Uterus (tissue), 4 donors: Measurements from ENCODE around the gene C19orf38. TPM values are rescaled to one million over a fixed set of nuclear protein-coding genes. Genes with fewer than 3 reads are reported as not detected.

ENCODE experiments used
- DNase-seq, 2 donors: peaks; one replicate each; pipeline ENCODE4 v3.0.0-alpha.2; 2019 to 2020
- H3K27ac ChIP-seq, 2 donors: fragments of 200-600 bp; sonication (generic); 1 replicate in 1 of 2; 2 replicates in 1 of 2; pipeline ENCODE4 v1.5.1; 2016 to 2018
- H3K27me3 ChIP-seq, 2 donors: fragments of 200-600 bp; sonication (generic); one replicate each; pipeline ENCODE4 v1.5.1; 2018 to 2019; ENCODE audit warnings: control low read depth in 1 of 2
- H3K36me3 ChIP-seq, 2 donors: fragments of 200-600 bp; sonication (generic); one replicate each; pipeline ENCODE4 v1.5.1; 2019; ENCODE audit warnings: control low read depth in 1 of 2
- H3K4me1 ChIP-seq, 2 donors: fragments of 200-600 bp; sonication (generic); one replicate each; pipeline ENCODE4 v1.5.1; 2018 to 2019; ENCODE audit warnings: control low read depth in 1 of 2
- H3K4me3 ChIP-seq, 2 donors: fragments of 200-600 bp; sonication (generic); 1 replicate in 1 of 2; 2 replicates in 1 of 2; pipeline ENCODE4 v1.5.1; 2018 to 2019; ENCODE audit warnings: mild to moderate bottlenecking in 1 of 2
- H3K9me3 ChIP-seq, 2 donors: fragments of 200-600 bp; sonication (generic); one replicate each; pipeline ENCODE4 v1.5.1; 2019; ENCODE audit warnings: control low read depth in 1 of 2
- POLR2A ChIP-seq, 2 donors: fragments of 450-650 bp; IDR thresholded peaks; one replicate each; pipeline ENCODE4 v1.6.1; 2016; ENCODE audit warnings: antibody characterized with exemption in 2 of 2, mild to moderate bottlenecking in 1 of 2, moderate library complexity in 1 of 2
- intact Hi-C: fragments of 100-400 bp; cut with DNase I; formaldehyde crosslinking; loops from one replicate; pipeline ENCODE4 v1.15.1; 2023; ENCODE audit warnings: low total_unique reads
- total RNA-seq, 4 donors: library from RNA; depleted of rRNA in 3 of 4; stranded (reverse); fragments of >200 nt in 3 of 4; gene quantifications; one replicate each; pipeline versions ENCODE4 v1.1.0 to v1.2.4, GENCODE V29; 2014 to 2023
- TF ChIP-seq, protein P1 (sequence below), 4 experiments: fragments of 200-600 bp in 2 of 4; fragments of 450-650 bp in 2 of 4; sonication (generic) in 2 of 4; IDR thresholded peaks; one replicate each; pipeline ENCODE4 v1.5.1; 2016 to 2019; ENCODE audit warnings: antibody characterized with exemption in 4 of 4, mild to moderate bottlenecking in 2 of 4, moderate library complexity in 1 of 4
- donor health status: DM: yes; HTN: yes; CAD: no.

The C19orf38 gene
- total RNA-seq, 4 donors from 2014 or later, result 2.7 to 25.9 TPM; not detected in 2

DNA sequence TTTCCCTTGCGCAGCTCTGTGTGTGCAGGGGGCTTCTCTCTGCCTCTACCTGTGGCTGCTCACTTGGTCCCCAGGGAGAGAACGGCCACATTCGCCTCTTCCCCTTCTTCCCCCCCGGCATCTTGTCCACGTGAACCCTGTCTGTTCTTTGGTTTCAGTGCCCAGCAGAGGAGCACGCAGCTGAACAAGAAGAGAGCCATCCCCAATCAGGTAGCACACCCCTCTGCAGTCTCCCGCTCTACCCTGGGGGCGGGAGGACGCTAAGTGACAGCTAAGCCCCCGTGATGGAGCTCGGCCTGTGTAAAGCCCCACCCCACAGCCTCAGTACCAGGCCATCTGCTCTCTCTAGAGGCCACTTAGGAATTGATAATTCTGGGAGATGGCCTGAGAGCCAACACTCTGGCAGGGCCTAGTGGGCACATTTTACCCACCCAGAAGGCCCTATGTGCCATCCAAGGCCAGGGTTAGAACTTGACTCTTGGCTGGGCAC is 42.4 kb upstream of the C19orf38 start:
- no peaks in the 10 kb centered on the region for H3K36me3 ChIP-seq
- no peaks in the 10 kb centered on the region for H3K9me3 ChIP-seq
- intact Hi-C loops, result no loop called here

DNA sequence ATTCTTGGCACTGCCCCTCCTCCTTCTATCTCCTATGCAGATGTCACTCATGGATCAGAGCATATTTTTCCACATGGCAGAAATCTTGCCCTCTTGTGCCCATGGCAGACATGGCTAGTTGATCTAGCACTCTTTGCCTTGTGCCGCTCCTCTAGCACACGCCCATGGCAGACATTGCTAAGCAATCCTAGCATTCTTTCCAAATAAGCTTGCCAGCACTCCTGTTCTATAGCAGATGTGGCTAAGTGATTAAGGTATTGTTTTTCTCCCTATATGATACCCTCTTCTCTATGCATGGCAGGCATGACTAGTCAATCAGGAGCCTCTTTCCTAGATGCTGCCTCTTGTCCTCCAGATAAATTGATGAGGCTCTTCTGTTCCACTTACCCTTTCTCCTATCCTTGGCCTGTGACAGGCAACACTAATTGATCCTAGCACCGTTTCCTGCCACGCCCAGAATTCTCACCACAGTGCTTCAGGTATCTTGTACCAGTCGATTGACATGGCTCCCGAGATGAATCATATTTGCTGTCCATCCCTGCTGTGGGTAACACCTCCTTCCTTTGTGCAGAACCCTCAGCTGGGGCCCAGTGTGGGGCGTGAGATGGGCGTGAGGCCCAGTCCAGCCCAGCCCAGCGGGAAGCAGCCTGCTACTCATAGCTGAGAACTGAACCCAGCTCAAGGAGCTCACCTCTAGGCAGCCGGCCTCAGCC is 39.1 kb upstream of the C19orf38 start:
- no peak for DNase-seq
- TF ChIP-seq, protein P1, sequence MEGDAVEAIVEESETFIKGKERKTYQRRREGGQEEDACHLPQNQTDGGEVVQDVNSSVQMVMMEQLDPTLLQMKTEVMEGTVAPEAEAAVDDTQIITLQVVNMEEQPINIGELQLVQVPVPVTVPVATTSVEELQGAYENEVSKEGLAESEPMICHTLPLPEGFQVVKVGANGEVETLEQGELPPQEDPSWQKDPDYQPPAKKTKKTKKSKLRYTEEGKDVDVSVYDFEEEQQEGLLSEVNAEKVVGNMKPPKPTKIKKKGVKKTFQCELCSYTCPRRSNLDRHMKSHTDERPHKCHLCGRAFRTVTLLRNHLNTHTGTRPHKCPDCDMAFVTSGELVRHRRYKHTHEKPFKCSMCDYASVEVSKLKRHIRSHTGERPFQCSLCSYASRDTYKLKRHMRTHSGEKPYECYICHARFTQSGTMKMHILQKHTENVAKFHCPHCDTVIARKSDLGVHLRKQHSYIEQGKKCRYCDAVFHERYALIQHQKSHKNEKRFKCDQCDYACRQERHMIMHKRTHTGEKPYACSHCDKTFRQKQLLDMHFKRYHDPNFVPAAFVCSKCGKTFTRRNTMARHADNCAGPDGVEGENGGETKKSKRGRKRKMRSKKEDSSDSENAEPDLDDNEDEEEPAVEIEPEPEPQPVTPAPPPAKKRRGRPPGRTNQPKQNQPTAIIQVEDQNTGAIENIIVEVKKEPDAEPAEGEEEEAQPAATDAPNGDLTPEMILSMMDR (IDR thresholded peaks at IDR 0.05), result no peak
- TF ChIP-seq POLR2A (IDR thresholded peaks at IDR 0.05), result no peak
- Histone ChIP-seq H3K27me3 (no peaks in the 10 kb centered on the region), H3K4me3 (no peak overlapping the region), H3K9me3 (no peaks in the 10 kb centered on the region), H3K4me1 (peaks cover 0 to 8% of the 10 kb centered on the region in 2 donors), H3K27ac (no peak overlapping the region), H3K36me3 (no peaks in the 10 kb centered on the region)
- intact Hi-C loops, result no loop called here

More for the DNA sequence above, 42.4 kb upstream of the C19orf38 start:
- TF ChIP-seq, protein P1 (IDR thresholded peaks at IDR 0.05), result no peak
- no peak for TF ChIP-seq POLR2A (IDR thresholded peaks at IDR 0.05)
- no peaks in the 10 kb centered on the region for H3K27me3 ChIP-seq
- H3K4me3 ChIP-seq, result no peak overlapping the region
- no peak overlapping the region for H3K27ac ChIP-seq
- no peaks in the 10 kb centered on the region for H3K4me1 ChIP-seq
- no peak for DNase-seq

DNA sequence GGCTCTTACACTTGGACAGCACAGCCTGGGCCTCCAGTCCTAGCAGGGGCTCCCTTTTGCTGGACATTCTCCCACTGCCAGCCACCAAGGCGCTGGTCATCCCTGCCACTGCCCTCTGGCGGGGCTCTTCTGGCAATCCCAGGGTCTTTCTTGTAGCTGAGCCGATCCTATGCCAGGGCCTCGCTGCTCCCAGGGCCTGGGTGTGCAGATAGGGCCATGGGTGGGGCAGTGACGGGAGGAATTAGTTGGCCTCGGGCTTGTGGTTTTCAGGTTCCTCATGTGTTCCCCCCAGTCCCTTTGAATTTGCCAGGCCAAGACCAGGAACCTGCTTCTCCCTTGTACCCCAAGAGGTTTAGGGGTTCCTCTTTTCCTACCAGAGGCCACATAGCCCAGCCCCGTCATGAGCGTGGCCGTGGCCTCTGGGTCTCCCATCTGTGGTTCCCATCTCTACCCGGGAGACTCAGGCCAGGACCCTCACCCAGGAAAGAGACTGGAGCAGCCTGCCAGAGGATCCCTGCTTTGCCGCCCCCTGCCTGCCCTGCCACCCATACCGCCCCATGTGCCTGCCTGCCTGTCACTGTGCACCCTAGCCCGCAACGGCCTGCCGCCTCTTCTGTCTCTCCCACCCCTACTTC is 38.4 kb upstream of the C19orf38 start:
- H3K36me3 ChIP-seq, result no peaks in the 10 kb centered on the region
- intact Hi-C loops, result no loop called here
- DNase-seq, result no peak
- H3K9me3 ChIP-seq, result no peaks in the 10 kb centered on the region
- no peak overlapping the region for H3K4me3 ChIP-seq
- TF ChIP-seq, protein P1 (IDR thresholded peaks at IDR 0.05), result no peak
- TF ChIP-seq POLR2A (IDR thresholded peaks at IDR 0.05), result no peak
- H3K27me3 ChIP-seq, result no peaks in the 10 kb centered on the region
- no peak overlapping the region for H3K27ac ChIP-seq
- peaks cover 0 to 8% of the 10 kb centered on the region in 2 donors for H3K4me1 ChIP-seq

DNA sequence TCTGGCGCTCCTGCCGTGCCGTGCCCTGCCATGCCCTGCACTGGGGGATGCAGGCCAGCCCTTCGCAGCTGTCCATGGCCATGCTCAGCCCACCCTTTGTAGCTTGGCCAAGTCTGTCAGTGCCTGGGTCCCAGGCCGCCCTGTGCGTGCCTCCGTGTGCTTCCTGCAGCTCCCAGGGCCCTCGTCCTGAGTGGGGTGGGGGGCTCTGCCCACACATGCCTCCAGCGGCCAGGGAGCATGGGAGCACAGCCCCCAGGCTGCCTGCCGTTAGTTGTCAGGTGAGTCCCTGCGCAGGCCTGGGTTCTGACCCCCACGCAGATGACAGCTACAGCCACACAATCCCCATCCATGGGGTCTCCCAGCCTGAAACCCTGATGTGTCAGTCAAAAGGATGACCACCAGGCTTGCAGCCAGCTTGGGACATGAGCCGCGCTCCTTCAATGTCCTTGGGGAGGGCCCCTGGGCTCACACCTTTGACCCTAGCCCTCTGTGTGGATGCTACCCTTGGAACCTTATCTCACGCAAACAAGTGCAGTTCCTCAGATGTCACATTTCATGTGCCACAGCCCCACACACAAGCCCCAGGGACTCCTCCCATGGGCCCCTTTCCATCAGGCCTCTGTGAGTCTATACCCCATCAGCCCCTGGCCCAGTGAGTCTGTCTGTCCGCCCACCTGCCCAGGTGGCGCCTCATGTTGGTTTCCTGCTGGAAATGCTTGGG is 36.7 kb upstream of the C19orf38 start:
- Histone ChIP-seq H3K4me3 (no peak overlapping the region), H3K27me3 (no peaks in the 10 kb centered on the region), H3K36me3 (no peaks in the 10 kb centered on the region), H3K27ac (no peak overlapping the region), H3K4me1 (peaks cover 0 to 8% of the 10 kb centered on the region in 2 donors), H3K9me3 (no peaks in the 10 kb centered on the region)
- TF ChIP-seq, protein P1 (IDR thresholded peaks at IDR 0.05), result no peak
- no peak for TF ChIP-seq POLR2A (IDR thresholded peaks at IDR 0.05)
- intact Hi-C loops, result no loop called here
- DNase-seq, result no peak
